H7 (cell line): ENCODE results near the gene S100B. TPM values are rescaled to one million over a fixed set of nuclear protein-coding genes. Genes with fewer than 3 reads are reported as not detected.

Experiments used
- DNase-seq: peaks from one replicate; pipeline ENCODE4 v3.0.0; 2012
- H3K27me3 ChIP-seq: 2 replicates; pipeline ENCODE4 v1.6.0; 2011; ENCODE audit warnings: mild to moderate bottlenecking, low read length; ENCODE audit not compliant: control insufficient read depth, insufficient read depth
- H3K36me3 ChIP-seq: replicated peaks from 2 replicates; pipeline ENCODE4 v1.5.1; 2011; ENCODE audit warnings: low read length; ENCODE audit not compliant: control insufficient read depth, insufficient read depth
- H3K4me3 ChIP-seq: 2 replicates; pipeline ENCODE4 v1.5.1; 2011; ENCODE audit warnings: low read depth, mild to moderate bottlenecking, control low read depth, low read length, moderate library complexity; ENCODE audit not compliant: insufficient read depth
- total RNA-seq: library from RNA; depleted of rRNA; stranded (reverse); fragments of >200 nt; shearing (Covaris generic); gene quantifications from 2 replicates; pipeline ENCODE4 v1.2.3, GENCODE V29; 2014; rRNA removed

S100B gene
- total RNA-seq: 0.10 TPM in 1 of 2 replicates, not detected in the other

DNA sequence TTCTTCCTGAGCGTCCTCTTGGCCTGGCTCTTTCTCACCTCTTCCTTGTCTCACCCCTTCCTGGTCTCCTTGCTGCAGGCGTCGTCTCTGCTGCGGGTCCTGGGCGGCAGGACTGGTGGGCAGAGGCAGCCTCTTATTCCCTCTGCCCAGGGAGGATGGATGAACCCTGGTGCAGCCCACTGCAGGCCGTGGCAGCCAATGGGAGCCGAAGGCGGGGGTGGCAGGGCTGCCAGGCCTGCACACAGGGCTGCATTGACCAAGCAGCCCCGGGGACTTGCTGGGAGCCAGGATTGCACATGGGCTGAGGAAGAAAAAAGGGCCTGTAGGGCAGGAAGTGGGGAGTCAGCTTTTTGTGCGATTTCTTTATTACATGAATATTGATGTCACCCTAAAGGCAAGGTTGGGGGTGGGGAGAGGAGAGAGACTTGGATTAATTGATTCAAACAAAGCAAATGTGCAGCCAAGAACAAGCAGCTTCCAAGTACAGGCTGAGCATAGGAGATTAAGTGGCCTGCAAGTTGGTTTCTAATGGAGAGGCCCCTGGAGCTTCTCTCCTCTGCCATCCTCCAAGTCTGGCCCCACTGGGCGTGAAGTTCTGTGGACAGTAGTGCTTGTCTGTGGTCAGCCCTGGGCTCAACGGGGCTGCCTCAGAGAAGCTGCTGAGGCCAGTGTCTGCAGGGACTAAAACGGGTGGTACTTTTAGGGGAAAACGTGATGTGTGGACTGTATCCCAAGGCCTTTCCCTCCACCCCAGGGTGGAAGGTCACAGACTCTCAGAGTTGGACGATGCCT lies at the start of gene S100B:
S100B (minus strand) TSS at position 108 of the 792 bp plus-strand sequence. CDS start 2,667 bp downstream, outside the sequence.
- no peak within 1 kb of the TSS for H3K4me3 ChIP-seq
- DNase-seq: peak; percentile 79

DNA sequence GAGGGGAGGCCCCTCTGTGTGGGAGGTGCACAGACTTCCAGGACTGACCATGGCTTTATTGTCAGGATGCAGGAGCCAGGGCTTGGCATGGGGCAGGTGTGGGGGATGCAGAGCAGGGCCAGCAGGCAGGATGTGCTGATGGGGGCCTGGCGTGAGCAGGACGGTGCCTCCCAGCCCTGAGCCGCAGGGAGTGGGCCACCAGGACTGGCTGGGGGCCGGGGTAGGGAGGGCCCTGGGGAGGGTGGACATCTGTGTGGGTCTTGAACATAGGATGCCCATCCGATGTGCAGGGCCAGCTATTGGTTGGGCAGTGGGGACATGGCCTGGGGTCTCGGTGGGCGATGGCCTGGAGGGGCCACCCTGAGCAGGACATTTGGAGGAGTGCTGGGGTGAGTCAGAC lies 46.2 kb upstream of the S100B start:
- DNase-seq: no peak
- H3K4me3 ChIP-seq: no peak overlapping the region
- no peaks in the 10 kb centered on the region for H3K27me3 ChIP-seq
- H3K36me3 ChIP-seq: peaks cover 22% of the 10 kb centered on the region

More for the DNA sequence above, at the start of gene S100B:
- Histone ChIP-seq H3K27me3 (no peaks in the 10 kb centered on the region), H3K36me3 (no peaks in the 10 kb centered on the region)

DNA sequence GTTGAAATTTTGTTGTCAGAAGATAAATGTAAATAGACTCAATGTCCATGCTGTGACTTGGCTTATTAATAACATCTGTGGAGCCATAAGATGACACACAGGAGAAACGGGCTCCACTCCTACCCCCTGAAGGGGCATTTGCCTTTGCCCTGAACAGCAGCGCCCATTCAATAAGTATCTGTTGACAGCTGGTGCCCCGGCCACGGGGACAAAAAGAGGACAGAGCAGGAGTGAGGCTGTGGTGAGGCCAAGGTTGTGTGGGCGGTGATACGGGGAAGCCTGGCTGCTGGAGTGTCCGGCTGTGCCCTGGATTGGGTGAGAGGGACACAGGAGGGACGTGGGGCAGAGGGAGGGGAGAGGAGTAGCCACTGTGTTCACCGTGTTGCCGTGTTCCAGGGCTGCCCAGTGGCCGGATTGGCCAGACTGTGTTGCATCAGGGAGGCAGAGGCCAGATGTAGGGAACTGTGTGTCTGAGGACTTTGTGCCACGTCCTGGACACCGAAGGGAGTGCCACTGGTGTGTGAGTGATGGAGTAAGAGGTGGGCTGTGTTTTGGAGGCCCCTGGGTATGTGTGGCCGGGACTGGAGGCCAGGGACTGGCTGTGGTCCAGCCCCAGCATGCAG lies 45.7 kb upstream of the S100B start:
- DNase-seq: no peak
- H3K36me3 ChIP-seq: peaks cover 24% of the 10 kb centered on the region
- no peak overlapping the region for H3K4me3 ChIP-seq
- H3K27me3 ChIP-seq: no peaks in the 10 kb centered on the region

DNA sequence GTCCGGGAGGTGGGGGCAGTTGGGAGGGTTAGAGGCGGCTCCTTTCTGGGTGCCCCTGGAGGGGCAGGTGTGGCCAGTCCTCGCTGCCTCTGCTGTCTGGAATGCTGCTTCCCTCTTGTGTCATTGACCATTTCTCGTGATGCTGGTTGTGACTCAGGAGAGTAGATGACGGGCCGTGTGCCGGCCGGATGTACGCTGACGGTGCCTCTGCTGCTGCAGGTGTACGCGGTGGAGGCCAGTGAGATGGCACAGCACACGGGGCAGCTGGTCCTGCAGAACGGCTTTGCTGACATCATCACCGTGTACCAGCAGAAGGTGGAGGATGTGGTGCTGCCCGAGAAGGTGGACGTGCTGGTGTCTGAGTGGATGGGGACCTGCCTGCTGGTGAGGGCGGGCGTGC lies 44.5 kb upstream of the S100B start:
- Histone ChIP-seq H3K4me3 (no peak overlapping the region), H3K27me3 (no peaks in the 10 kb centered on the region), H3K36me3 (peaks cover 29% of the 10 kb centered on the region)
- no peak for DNase-seq

DNA sequence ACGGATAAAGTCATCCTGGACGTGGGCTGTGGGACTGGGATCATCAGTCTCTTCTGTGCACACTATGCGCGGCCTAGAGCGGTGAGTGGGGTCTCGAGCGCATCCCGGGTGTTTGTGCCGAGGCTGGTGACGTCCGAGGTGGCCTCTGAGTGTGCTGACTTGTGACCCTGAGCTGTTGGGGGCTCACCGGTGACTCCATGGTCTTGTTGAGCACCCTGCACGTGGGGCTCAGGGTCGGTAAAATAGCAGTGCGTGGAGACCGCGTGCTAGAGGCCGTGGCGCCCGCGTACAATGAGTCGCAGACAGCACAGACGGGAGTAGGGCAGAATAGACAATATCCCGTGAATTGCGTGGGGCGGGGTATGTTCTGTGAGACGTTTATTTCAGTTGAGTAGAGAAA lies 43.7 kb upstream of the S100B start:
- no peak overlapping the region for H3K4me3 ChIP-seq
- no peaks in the 10 kb centered on the region for H3K27me3 ChIP-seq
- DNase-seq: no peak
- peaks cover 33% of the 10 kb centered on the region for H3K36me3 ChIP-seq

DNA sequence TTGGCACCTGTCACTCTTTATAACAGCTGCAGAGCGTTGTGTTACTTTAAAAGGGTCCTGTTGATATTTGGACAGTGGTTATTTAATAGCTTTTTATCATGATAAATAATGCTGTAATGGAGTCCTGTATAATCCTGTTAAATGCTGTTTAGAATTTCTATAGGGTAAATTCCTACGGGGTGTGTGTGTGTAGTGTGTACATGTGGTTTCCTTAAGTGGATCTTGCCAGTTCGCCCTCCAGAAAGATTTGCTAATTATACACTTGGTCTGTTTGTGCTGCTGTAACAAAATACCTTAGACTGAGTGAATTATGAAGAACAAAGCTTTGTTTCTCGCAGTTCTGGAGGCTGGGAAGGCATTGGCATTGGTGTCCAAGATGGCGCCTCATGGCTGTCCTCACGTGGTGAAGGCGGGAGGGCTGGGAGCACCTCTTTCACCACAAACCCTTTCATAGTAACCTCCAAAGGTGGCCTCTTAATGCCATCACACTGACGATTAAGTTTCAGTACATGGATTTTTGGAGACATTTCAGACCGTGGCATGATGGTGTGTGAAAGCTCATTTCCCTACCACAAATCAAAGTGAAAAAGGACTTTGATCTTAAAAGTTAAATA lies 41.8 kb upstream of the S100B start:
- Histone ChIP-seq H3K36me3 (peaks cover 31% of the 10 kb centered on the region), H3K4me3 (no peak overlapping the region), H3K27me3 (no peaks in the 10 kb centered on the region)
- no peak for DNase-seq

DNA sequence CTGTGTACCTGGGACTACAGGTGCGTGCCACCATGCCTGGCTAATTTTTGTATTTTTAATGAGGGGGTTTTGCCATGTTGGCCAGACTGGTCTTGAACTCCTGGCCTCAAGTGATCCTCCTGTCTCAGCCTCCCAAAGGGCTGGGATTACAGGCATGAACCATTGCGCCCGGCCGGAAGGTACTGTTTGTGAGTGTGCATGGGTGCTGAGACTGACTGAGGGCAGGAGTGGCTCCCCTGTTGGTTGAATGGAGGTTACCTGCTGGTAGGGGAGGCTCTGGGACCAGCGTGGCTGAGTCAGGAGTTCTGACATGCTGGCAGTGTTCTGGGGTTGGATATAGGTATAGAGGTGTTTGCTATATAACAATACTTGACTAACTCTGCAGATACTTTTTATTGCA lies 41.0 kb upstream of the S100B start:
- H3K36me3 ChIP-seq: peaks cover 33% of the 10 kb centered on the region
- DNase-seq: no peak
- H3K4me3 ChIP-seq: no peak overlapping the region

DNA sequence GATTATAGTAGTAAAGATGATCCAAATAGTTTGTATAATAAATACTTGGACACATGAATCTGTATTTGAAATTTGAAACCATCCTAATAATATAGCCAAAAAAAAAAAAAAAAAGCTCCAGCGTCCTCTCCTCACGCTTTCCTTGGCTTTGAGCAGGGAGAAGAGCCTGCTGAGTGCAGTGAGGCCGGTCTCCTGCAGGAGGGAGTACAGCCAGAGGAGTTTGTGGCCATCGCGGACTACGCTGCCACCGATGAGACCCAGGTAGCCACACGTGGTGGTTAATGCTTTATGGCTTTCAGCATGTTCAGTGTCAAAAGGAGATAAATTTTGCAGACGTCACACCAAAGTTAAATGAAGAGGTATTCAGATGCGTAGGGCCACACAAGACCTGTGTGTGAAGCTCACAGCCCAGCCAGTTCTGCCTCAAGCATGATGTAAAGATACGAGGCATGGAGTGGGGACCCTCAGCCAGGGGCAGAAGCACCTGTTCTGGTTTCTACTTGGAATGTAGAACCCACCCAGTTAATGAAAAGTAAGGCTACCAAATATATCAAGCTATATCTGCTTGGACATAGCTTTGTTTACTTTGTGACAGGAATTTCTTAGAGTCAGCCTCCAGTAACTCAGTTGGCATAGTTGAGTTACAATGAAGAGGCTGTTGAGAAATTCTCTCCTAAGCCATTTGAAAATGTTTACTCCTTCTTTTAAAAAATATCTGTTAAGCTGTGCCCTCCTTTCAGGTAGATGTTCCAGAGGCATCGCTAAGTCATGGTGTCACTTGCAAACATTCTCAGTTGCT lies 38.7 kb upstream of the S100B start:
- H3K4me3 ChIP-seq: no peak overlapping the region
- DNase-seq: no peak
- H3K27me3 ChIP-seq: no peaks in the 10 kb centered on the region
- H3K36me3 ChIP-seq: peaks cover 24% of the 10 kb centered on the region

More for the DNA sequence above, 41.0 kb upstream of the S100B start:
- no peaks in the 10 kb centered on the region for H3K27me3 ChIP-seq

DNA sequence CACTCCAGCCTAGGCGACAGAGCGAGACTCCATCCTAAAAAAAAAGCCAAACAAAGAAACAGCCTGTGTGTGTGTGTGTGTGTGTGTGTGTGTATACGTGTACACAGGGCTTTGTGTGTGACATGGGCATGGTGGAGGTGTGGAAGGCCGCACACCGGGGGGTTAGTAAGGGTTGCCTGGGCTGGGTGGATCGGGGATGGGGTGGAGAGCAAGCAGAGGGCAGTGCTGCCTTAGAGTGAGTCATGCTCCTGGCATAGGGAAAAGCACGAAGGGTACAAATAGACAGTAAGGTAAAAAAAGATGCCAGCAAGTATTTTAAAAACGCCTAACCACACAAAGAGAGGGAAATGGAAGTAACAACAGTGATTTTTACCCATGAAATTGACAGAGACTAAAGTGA lies 36.8 kb upstream of the S100B start:
- H3K4me3 ChIP-seq: no peak overlapping the region
- no peaks in the 10 kb centered on the region for H3K27me3 ChIP-seq
- H3K36me3 ChIP-seq: peaks cover 24% of the 10 kb centered on the region
- no peak for DNase-seq

DNA sequence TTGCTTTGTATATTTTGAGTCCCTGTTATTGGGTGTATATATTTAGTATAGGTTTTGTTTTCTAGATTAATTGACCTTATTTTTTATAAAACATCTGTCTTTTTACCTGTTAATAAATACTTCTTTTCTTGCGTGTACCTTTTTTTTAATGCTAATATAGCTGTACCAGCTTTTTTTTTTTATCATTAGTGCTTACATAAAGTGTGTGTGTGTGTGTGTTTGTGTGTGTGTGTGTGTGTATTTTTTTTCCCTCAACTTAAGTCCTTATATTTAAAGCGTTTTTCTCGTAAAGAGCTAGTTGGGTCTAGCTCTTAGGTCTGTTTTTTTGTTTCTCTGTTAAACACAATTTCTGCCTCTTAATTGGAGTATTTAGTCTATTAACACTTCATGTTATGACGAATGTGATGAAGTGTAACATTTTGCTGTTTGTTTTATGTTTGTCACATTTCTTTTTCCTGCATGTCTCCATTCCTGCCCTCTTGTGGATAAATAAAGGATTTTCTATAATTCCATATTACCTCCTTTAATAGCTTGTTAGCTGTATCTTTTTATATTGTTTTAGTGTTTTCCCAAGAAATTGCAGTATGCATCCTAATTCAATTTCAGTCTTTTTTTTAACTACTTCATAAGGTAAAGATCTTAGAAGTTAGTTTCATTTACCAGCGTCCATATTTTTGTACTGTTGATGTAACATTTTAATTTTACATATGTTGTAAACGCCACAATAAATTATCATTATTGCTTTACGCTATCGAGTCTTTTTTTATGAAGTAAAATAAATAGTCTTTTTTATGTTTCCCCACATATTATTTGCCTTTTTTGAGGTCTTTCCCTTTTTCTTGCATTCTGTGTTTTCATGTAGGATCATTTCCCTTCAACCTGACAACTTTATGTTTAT lies 34.9 kb upstream of the S100B start:
- Histone ChIP-seq H3K36me3 (peaks cover 17% of the 10 kb centered on the region), H3K4me3 (no peak overlapping the region), H3K27me3 (no peaks in the 10 kb centered on the region)
- no peak for DNase-seq

DNA sequence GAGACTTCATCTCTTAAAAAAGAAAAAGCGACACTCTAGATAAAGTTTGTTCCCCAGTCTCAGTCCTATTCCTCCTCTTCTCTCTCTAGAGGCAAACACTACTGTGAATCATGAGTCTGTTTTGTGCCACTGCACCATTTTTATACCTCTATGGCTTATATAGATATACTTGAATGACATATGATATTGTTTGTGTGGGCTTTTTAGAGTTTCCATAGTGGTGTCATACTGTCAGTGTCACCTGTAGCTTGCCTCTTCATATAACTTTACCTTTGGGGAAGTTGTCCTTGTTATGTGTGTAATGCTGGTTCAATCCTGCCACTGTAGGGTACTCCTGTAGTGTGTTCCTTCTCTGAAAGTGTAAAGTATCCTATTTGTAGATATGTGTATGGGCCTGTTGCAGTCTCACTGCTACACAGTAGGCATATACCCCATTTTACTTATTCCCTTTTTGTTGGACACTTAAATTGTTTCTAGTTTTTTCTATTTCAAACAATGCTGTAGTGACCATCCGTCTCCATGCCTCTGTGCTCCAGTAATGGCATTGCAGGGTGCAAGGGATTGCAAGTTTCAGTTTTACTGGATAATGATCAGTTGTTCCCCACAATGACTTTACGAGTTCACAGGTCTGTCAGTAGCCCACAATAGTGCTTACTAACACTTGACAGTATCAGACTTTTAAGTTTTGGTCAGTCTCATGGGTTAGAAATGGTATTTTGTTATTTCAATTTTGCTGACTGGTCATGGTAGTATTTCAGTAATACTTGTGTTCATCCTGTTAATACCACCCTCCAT lies 33.3 kb upstream of the S100B start:
- H3K4me3 ChIP-seq: no peak overlapping the region
- peaks cover 6% of the 10 kb centered on the region for H3K36me3 ChIP-seq

DNA sequence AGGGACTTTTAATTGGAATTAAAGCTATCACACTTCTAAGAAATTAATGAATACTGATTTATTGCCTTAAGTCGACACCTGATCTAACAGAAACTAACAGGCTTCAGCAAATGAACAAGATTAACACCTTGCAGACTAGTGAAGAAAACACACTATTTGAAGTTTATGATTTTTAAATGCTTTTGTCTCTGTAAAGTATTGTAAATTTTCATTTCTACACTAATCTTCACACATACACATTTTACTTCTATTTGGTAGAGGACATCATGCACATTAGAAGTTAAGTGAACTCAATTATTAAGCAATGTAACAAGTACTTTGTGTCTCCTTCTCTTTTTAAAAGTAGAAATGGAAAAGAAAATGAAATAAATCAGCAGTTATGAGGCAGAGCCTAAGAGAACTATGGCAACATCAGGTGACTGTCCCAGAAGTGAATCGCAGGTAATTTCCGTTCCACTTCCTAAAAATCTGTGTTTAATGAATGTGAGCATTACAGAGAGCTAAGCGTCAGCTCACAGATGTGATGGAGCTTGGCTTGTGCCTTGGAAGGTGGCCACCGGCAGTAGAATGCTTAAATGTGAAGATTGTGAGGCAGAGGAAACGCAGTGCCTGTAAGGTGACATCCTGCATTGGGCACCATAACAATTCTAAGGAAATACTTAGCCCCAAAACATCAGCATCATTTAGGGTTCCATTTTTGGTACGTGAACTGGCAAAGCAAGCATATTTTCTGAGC lies 31.8 kb upstream of the S100B start:
- peaks cover 6% of the 10 kb centered on the region for H3K36me3 ChIP-seq
- H3K27me3 ChIP-seq: no peaks in the 10 kb centered on the region
- no peak for DNase-seq
- H3K4me3 ChIP-seq: no peak overlapping the region; the same call in 1 of the 2 replicates

More for the DNA sequence above, 33.3 kb upstream of the S100B start:
- H3K27me3 ChIP-seq: no peaks in the 10 kb centered on the region
- no peak for DNase-seq
